NCI-H748 (cell line): ENCODE results near the gene AMOTL2.

ENCODE experiments used
- DNase-seq: peaks from one replicate; lab custom pipeline; 2025; ENCODE audit not compliant: unreplicated experiment; lab: John Stamatoyannopoulos, UW

The AMOTL2 gene

GRCh38 chr3:134374105-134374790, at the start of gene AMOTL2:
AMOTL2 (minus strand) TSS chr3:134374447; CDS start chr3:134371433, 3,014 bp downstream.
- peak; percentile 78 for DNase-seq

GRCh38 chr3:134423153-134423552, 48.9 kb upstream of the AMOTL2 start:
- peak; percentile 74 for DNase-seq

GRCh38 chr3:134419960-134420321, 45.7 kb upstream of the AMOTL2 start:
- DNase-seq = no peak

GRCh38 chr3:134419214-134419959, 45.1 kb upstream of the AMOTL2 start:
- peak; percentile 82 for DNase-seq

GRCh38 chr3:134409041-134409440, 34.8 kb upstream of the AMOTL2 start:
- DNase-seq = no peak

- no peak for DNase-seq
Observed at GRCh38 chr3:134407239-134407625, 33.0 kb upstream of the AMOTL2 start.

GRCh38 chr3:134406331-134407238, 32.3 kb upstream of the AMOTL2 start:
- DNase-seq = peak; percentile 91

- no peak for DNase-seq
Observed at GRCh38 chr3:134404366-134404885, 30.2 kb upstream of the AMOTL2 start.

- DNase-seq = no peak
Observed at GRCh38 chr3:134397755-134398154, 23.5 kb upstream of the AMOTL2 start.

- no peak for DNase-seq
Observed at GRCh38 chr3:134395103-134395502, 20.9 kb upstream of the AMOTL2 start.

- DNase-seq = no peak
Observed at GRCh38 chr3:134394380-134394779, 20.1 kb upstream of the AMOTL2 start.

- no peak for DNase-seq
Observed at GRCh38 chr3:134393074-134393473, 18.8 kb upstream of the AMOTL2 start.

- peak; percentile 22 for DNase-seq
Observed at GRCh38 chr3:134392336-134392983, 18.2 kb upstream of the AMOTL2 start.

GRCh38 chr3:134389865-134390264, 15.6 kb upstream of the AMOTL2 start:
- no peak for DNase-seq

- DNase-seq = no peak
Observed at GRCh38 chr3:134388788-134389485, 14.7 kb upstream of the AMOTL2 start.

- DNase-seq = no peak
Observed at GRCh38 chr3:134388292-134388691, 14.0 kb upstream of the AMOTL2 start.

- DNase-seq = no peak
Observed at GRCh38 chr3:134387293-134387692, 13.0 kb upstream of the AMOTL2 start.

GRCh38 chr3:134384963-134385362, 10.7 kb upstream of the AMOTL2 start:
- no peak for DNase-seq

- DNase-seq = peak; percentile 69
Observed at GRCh38 chr3:134381831-134382442, 7.7 kb upstream of the AMOTL2 start.

- no peak for DNase-seq
Observed at GRCh38 chr3:134381076-134381475, 6.8 kb upstream of the AMOTL2 start.
